Measurements from ENCODE around the gene HPCA.
A peak's percentile ranks its signal among the peaks of the same experiment; 100 is the strongest.

HPCA gene

DNA sequence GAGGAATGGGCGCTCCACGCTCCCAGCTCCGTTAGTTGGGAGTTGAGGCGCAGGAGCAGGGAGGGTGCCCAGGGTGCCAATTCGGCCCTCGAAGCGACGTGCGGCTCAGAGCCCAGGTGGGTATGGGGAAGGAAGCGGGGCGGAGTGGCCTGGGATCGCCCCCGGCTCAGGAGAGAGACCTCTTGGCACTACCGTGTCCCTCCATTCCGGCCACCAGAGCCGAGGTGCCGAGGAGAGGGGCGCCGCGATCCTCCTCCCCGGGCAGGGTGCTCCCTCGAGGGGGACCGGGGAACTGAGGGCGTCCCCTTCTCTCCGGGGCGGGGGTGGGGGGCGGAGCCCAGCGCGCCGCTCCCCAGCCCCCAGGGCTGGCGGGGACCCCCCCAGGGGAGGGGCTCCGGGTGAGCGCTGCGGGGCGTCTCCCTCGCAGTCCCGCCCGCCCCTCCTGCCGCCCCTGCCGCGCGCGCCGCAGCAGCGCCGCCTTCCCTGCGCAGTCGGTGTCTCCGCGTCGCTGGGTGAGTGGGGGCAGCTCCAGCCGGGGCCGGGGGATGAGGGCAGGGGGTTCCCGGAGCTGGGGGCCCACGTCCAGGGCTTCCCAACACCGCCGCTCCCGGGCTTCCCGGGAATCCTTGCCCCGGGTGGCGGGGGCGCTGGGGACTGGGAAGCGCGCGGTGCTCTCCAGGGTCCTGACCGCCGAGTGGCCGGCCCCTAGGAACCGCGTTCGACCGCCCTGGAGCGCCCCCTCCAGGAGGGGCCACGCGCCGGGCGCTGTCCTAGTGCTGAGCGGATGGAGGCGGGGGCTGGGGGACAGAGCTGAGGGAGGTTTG, at the start of gene HPCA:
Gene HPCA (plus strand): TSS at position 488 of the 824 bp plus-strand sequence. CDS start 2,408 bp downstream, outside the sequence.
- Histone ChIP-seq H3K27me3 (ENCODE audit: insufficient read depth, poor library complexity, severe bottlenecking) (peaks cover 30% of the 10 kb centered on the region), H3K9me3 (ENCODE audit: severe bottlenecking) (no peaks in the 10 kb centered on the region), H3K27ac (ENCODE audit: poor library complexity, severe bottlenecking) (no peak within 1 kb of the TSS), H3K4me1 (ENCODE audit: insufficient read depth, poor library complexity, severe bottlenecking) (no peaks in the 10 kb centered on the region), H3K36me3 (ENCODE audit: low read depth) (no peaks in the 10 kb centered on the region), H3K4me3 (ENCODE audit: severe bottlenecking) (no peak within 1 kb of the TSS)
- ATAC-seq (ENCODE audit: low read depth) (peak; percentile 66), DNase-seq (ENCODE audit: low spot score) (no peak)
- TF ChIP-seq, protein P1, sequence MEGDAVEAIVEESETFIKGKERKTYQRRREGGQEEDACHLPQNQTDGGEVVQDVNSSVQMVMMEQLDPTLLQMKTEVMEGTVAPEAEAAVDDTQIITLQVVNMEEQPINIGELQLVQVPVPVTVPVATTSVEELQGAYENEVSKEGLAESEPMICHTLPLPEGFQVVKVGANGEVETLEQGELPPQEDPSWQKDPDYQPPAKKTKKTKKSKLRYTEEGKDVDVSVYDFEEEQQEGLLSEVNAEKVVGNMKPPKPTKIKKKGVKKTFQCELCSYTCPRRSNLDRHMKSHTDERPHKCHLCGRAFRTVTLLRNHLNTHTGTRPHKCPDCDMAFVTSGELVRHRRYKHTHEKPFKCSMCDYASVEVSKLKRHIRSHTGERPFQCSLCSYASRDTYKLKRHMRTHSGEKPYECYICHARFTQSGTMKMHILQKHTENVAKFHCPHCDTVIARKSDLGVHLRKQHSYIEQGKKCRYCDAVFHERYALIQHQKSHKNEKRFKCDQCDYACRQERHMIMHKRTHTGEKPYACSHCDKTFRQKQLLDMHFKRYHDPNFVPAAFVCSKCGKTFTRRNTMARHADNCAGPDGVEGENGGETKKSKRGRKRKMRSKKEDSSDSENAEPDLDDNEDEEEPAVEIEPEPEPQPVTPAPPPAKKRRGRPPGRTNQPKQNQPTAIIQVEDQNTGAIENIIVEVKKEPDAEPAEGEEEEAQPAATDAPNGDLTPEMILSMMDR (IDR thresholded peaks at IDR 0.05; ENCODE audit: poor library complexity, severe bottlenecking) = peak; percentile 53

DNA sequence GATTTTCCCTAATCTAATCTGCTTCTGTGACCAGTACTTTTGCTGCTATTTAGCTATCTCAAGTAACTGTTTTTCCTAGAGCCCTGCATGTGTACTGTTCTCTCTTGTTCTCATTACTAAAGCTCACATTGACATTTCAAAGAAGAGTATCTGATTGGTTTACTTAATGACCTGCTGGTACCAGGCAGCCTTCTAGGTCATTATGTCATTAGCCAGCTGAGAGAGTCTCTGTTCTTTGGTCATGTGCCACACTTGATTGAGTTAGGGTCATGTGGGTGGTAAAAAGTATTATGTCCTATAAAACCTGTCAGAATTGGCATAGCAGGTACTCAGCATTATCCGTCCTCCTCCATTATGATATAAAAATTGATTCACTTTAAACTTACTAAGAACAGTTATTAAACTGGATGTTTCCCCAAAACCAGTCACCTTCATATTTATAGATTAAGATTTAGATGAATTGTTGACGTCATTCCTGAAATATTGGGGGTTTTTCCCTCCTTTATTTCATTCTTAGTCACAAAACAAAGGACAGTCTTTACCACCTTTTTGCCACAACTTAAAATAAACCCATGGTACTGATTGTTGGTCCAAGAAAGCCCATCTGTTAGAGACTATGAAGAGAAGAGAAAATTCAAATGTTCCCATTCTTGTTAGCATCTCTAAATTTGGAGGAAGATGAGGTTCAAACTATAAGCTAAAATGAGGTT, 37.8 kb upstream of the HPCA start:
- DNase-seq (ENCODE audit: low spot score) (no peak), ATAC-seq (ENCODE audit: low read depth) (no peak)
- Histone ChIP-seq H3K27me3 (ENCODE audit: insufficient read depth, poor library complexity, severe bottlenecking) (no peaks in the 10 kb centered on the region), H3K4me1 (ENCODE audit: insufficient read depth, poor library complexity, severe bottlenecking) (no peaks in the 10 kb centered on the region), H3K4me3 (ENCODE audit: severe bottlenecking) (no peak overlapping the region), H3K36me3 (ENCODE audit: low read depth) (peaks cover 77% of the 10 kb centered on the region), H3K27ac (ENCODE audit: poor library complexity, severe bottlenecking) (no peak overlapping the region), H3K9me3 (ENCODE audit: severe bottlenecking) (peaks cover 5% of the 10 kb centered on the region)
- TF ChIP-seq, protein P1 (IDR thresholded peaks at IDR 0.05; ENCODE audit: poor library complexity, severe bottlenecking) = no peak

DNA sequence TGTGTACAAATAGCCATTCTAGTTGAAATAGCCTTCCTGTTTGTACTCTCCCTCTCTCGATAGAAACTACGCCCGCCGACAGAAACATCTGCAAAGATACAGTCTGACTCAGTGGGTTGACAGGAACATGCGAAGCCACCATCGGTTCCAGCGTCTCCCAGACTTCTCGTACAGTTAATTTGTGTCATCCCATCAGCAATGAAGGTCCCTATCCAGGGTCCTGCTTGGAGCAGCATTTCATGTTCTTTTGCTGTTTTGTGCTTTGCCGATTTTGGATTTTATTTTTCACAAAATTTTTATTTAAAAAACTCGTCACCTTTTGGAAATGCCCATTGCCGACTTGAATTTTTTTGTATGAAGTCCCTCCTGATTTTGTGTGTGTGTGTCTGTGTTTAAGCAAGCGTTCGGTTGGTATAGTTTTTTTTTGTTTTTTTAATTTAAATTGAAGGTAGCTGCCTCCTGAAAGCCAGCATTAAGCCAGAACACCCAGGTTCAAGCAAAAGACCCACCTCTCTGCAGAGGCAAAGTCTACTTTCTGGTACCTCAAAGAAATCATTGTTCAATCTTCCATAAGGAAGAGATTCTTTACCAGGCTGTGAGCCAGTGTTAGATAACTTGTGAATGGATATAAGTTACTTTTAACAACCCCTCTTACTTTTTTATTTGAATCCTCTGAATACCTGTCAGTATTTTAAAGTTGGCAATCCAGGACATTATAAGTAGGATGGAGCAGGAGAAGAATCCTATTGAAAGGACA, 30.3 kb upstream of the HPCA start:
- Histone ChIP-seq H3K9me3 (ENCODE audit: severe bottlenecking) (no peaks in the 10 kb centered on the region), H3K27me3 (ENCODE audit: insufficient read depth, poor library complexity, severe bottlenecking) (no peaks in the 10 kb centered on the region), H3K4me1 (ENCODE audit: insufficient read depth, poor library complexity, severe bottlenecking) (no peaks in the 10 kb centered on the region), H3K4me3 (ENCODE audit: severe bottlenecking) (no peak overlapping the region), H3K36me3 (ENCODE audit: low read depth) (peaks cover 63% of the 10 kb centered on the region), H3K27ac (ENCODE audit: poor library complexity, severe bottlenecking) (no peak overlapping the region)
- DNase-seq (ENCODE audit: low spot score) (no peak), ATAC-seq (ENCODE audit: low read depth) (no peak)
- TF ChIP-seq, protein P1 (IDR thresholded peaks at IDR 0.05; ENCODE audit: poor library complexity, severe bottlenecking) = no peak

DNA sequence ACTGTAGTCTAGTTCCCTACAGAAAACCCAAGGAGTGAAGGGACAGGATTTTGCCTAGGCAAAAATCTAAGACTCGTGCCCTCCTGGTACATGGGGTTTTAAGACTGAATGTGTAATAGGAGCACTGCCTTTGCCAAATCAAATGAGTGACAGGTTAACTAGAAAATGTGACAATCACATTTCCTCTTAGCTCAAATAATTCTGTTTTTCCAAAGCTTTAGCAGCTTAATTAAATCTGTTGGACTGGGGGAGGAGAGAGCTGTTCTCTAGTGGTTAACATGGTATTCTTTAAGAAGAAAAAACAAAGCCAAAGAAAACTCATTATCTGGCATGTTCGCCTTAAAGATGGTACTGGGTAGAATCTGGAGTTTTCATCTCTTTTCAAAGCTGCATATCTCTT, 28.2 kb upstream of the HPCA start:
- Histone ChIP-seq H3K27me3 (ENCODE audit: insufficient read depth, poor library complexity, severe bottlenecking) (no peaks in the 10 kb centered on the region), H3K4me3 (ENCODE audit: severe bottlenecking) (no peak overlapping the region), H3K4me1 (ENCODE audit: insufficient read depth, poor library complexity, severe bottlenecking) (no peaks in the 10 kb centered on the region), H3K27ac (ENCODE audit: poor library complexity, severe bottlenecking) (no peak overlapping the region), H3K36me3 (ENCODE audit: low read depth) (peaks cover 49% of the 10 kb centered on the region), H3K9me3 (ENCODE audit: severe bottlenecking) (no peaks in the 10 kb centered on the region)
- no peak for ATAC-seq (ENCODE audit: low read depth)
- no peak for DNase-seq (ENCODE audit: low spot score)
- TF ChIP-seq, protein P1 (IDR thresholded peaks at IDR 0.05; ENCODE audit: poor library complexity, severe bottlenecking) = no peak

Measured in RWPE2 (cell line).